ENCODE results near the gene GOLPH3.

The GOLPH3 gene

GRCh38 chr5:32170303-32171151 is 3.6 kb downstream of the GOLPH3 start:
- DNase-seq, result peak; percentile 51

GRCh38 chr5:32168460-32169033 is 5.6 kb downstream of the GOLPH3 start:
- DNase-seq, result no peak

- DNase-seq, result no peak
Measured at GRCh38 chr5:32165597-32165996, 8.5 kb downstream of the GOLPH3 start.

GRCh38 chr5:32163785-32164184 is 10.3 kb downstream of the GOLPH3 start:
- no peak for DNase-seq

GRCh38 chr5:32163053-32163452 is 11.1 kb downstream of the GOLPH3 start:
- DNase-seq, result no peak

GRCh38 chr5:32160228-32160627 is 13.9 kb downstream of the GOLPH3 start:
- DNase-seq, result no peak

- DNase-seq, result no peak
Measured at GRCh38 chr5:32159328-32160072, 14.6 kb downstream of the GOLPH3 start.

GRCh38 chr5:32158679-32158975 is 15.5 kb downstream of the GOLPH3 start:
- DNase-seq, result no peak

- no peak for DNase-seq
Measured at GRCh38 chr5:32157078-32157477, 17.0 kb downstream of the GOLPH3 start.

- no peak for DNase-seq
Measured at GRCh38 chr5:32156635-32157034, 17.5 kb downstream of the GOLPH3 start.

- no peak for DNase-seq
Measured at GRCh38 chr5:32155211-32155610, 18.9 kb downstream of the GOLPH3 start.

GRCh38 chr5:32153723-32154122 is 20.4 kb downstream of the GOLPH3 start:
- DNase-seq, result peak; percentile 2

- DNase-seq, result no peak
Measured at GRCh38 chr5:32151198-32151597, 22.9 kb downstream of the GOLPH3 start.

GRCh38 chr5:32150366-32150765 is 23.8 kb downstream of the GOLPH3 start:
- DNase-seq, result no peak

GRCh38 chr5:32147959-32148358 is 26.2 kb downstream of the GOLPH3 start:
- DNase-seq, result no peak

GRCh38 chr5:32147236-32147635 is 26.9 kb downstream of the GOLPH3 start:
- no peak for DNase-seq

GRCh38 chr5:32145378-32145777 is 28.7 kb downstream of the GOLPH3 start:
- no peak for DNase-seq

GRCh38 chr5:32144378-32145207 is 29.5 kb downstream of the GOLPH3 start:
- peak; percentile 9 for DNase-seq

- peak; percentile 86 for DNase-seq
Measured at GRCh38 chr5:32143617-32144377, 30.3 kb downstream of the GOLPH3 start.

GRCh38 chr5:32138839-32139493 is 35.2 kb downstream of the GOLPH3 start:
- peak; percentile 63 for DNase-seq

- no peak for DNase-seq
Measured at GRCh38 chr5:32136342-32136741, 37.8 kb downstream of the GOLPH3 start.

- DNase-seq, result no peak
Measured at GRCh38 chr5:32135086-32135485, 39.0 kb downstream of the GOLPH3 start.

Data from NCI-H82 (cell line).